Uterus (tissue), 4 donors: ENCODE results near the gene TIMP3. TPM values are rescaled to one million over a fixed set of nuclear protein-coding genes. Genes with fewer than 3 reads are reported as not detected.

Experiments used
- DNase-seq, 2 donors: peaks; one replicate each; pipeline ENCODE4 v3.0.0-alpha.2; 2019 to 2020
- H3K27ac ChIP-seq, 2 donors: fragments of 200-600 bp; sonication (generic); 1 replicate in 1 of 2; 2 replicates in 1 of 2; pipeline ENCODE4 v1.5.1; 2016 to 2018
- H3K27me3 ChIP-seq, 2 donors: fragments of 200-600 bp; sonication (generic); one replicate each; pipeline ENCODE4 v1.5.1; 2018 to 2019; ENCODE audit warnings: control low read depth in 1 of 2
- H3K36me3 ChIP-seq, 2 donors: fragments of 200-600 bp; sonication (generic); one replicate each; pipeline ENCODE4 v1.5.1; 2019; ENCODE audit warnings: control low read depth in 1 of 2
- H3K4me1 ChIP-seq, 2 donors: fragments of 200-600 bp; sonication (generic); one replicate each; pipeline ENCODE4 v1.5.1; 2018 to 2019; ENCODE audit warnings: control low read depth in 1 of 2
- H3K4me3 ChIP-seq, 2 donors: fragments of 200-600 bp; sonication (generic); 1 replicate in 1 of 2; 2 replicates in 1 of 2; pipeline ENCODE4 v1.5.1; 2018 to 2019; ENCODE audit warnings: mild to moderate bottlenecking in 1 of 2
- H3K9me3 ChIP-seq, 2 donors: fragments of 200-600 bp; sonication (generic); one replicate each; pipeline ENCODE4 v1.5.1; 2019; ENCODE audit warnings: control low read depth in 1 of 2
- POLR2A ChIP-seq, 2 donors: fragments of 450-650 bp; IDR thresholded peaks; one replicate each; pipeline ENCODE4 v1.6.1; 2016; ENCODE audit warnings: antibody characterized with exemption in 2 of 2, mild to moderate bottlenecking in 1 of 2, moderate library complexity in 1 of 2
- intact Hi-C: fragments of 100-400 bp; cut with DNase I; formaldehyde crosslinking; loops from one replicate; pipeline ENCODE4 v1.15.1; 2023; ENCODE audit warnings: low total_unique reads
- total RNA-seq, 4 donors: library from RNA; depleted of rRNA in 3 of 4; stranded (reverse); fragments of >200 nt in 3 of 4; gene quantifications; one replicate each; pipeline versions ENCODE4 v1.1.0 to v1.2.4, GENCODE V29; 2014 to 2023
- TF ChIP-seq, protein P1 (sequence below), 4 experiments: fragments of 200-600 bp in 2 of 4; fragments of 450-650 bp in 2 of 4; sonication (generic) in 2 of 4; IDR thresholded peaks; one replicate each; pipeline ENCODE4 v1.5.1; 2016 to 2019; ENCODE audit warnings: antibody characterized with exemption in 4 of 4, mild to moderate bottlenecking in 2 of 4, moderate library complexity in 1 of 4
- donor health status: DM: yes; HTN: yes; CAD: no.

Gene TIMP3
- total RNA-seq, 4 donors from 2014 or later = 192 to 702 (median 423) TPM

DNA sequence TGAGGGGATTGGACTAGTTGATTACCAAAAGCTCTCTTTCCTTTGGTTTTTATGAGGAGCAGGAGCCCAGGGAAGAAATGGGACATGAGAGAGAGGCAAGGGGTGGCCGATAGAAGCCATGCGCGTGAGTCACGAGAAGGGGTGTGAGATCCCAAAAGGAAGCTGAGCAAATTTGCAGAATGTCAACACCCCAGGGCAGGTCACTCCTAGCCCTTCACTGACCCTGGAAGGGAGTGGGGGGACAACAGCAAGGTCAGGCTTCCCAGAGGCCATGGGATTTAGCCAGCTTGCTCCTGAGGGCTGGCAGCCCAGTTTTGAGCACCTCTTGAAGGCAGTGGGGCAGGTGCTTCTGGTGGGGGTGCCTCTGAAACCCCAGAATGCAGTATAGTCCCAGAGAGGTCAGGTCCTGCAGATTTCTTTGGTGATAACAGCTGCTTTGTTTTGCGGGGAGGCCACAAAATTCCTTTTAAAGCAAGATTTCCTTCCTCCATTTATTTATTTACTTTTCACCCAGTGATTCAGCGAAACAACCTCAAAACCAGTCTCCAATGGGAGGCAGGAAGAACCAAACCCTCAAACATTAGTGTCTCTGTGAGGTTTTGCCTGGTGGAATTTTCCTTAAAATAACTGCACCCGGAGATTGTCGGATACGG is 40.1 kb upstream of the TIMP3 start:
- TF ChIP-seq, protein P1, sequence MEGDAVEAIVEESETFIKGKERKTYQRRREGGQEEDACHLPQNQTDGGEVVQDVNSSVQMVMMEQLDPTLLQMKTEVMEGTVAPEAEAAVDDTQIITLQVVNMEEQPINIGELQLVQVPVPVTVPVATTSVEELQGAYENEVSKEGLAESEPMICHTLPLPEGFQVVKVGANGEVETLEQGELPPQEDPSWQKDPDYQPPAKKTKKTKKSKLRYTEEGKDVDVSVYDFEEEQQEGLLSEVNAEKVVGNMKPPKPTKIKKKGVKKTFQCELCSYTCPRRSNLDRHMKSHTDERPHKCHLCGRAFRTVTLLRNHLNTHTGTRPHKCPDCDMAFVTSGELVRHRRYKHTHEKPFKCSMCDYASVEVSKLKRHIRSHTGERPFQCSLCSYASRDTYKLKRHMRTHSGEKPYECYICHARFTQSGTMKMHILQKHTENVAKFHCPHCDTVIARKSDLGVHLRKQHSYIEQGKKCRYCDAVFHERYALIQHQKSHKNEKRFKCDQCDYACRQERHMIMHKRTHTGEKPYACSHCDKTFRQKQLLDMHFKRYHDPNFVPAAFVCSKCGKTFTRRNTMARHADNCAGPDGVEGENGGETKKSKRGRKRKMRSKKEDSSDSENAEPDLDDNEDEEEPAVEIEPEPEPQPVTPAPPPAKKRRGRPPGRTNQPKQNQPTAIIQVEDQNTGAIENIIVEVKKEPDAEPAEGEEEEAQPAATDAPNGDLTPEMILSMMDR (IDR thresholded peaks at IDR 0.05) = no peak
- TF ChIP-seq POLR2A (IDR thresholded peaks at IDR 0.05) = no peak
- H3K9me3 ChIP-seq = no peaks in the 10 kb centered on the region
- H3K4me1 ChIP-seq = no peaks in the 10 kb centered on the region
- intact Hi-C loops = no loop called here
- H3K27me3 ChIP-seq = no peaks in the 10 kb centered on the region
- H3K4me3 ChIP-seq = no peak overlapping the region
- H3K36me3 ChIP-seq = no peaks in the 10 kb centered on the region
- peak overlapping the region; percentile 42 to 61 for H3K27ac ChIP-seq
- no peak for DNase-seq

DNA sequence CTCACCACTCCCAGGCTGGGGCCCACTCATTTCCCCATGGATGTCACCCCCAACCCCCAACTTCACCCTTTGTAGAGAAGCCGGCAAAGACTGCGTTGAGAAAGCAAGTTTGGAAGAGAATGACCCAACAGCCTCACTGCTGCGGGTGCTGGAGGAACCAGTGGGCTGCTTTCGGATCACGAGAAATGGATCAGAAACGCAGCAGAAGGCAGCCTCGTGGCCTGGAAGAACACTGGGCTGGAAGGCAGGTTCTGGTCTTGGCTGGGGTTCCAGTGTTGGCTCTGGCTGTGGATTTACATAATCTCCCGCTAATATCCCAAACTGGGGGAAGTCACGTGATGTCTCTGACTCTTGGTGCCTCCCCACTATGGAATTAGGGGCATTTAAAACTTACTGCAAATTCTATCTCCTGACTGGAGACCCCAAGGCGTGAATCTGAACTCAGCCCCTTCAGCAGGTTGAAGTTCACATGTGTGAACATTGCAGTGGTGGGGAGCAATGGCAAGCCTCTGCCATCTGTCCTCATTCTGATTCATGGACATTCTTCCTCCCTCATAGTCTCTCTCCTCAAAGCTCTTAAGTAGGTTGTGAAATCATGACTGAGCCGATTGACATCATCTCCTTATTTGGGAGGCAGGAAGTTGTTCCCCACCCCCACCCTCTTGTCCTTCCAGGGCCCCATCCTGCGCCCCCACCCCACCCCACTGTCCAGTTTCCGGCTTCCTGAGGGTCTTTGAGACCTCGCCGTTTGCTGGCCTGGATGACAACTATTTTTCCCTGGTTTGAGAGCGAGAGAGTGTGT is 37.0 kb upstream of the TIMP3 start:
- DNase-seq = peak; percentile 73 to 84
- Histone ChIP-seq H3K4me3 (no peak overlapping the region), H3K27ac (peak overlapping the region; percentile 65 to 71), H3K4me1 (no peaks in the 10 kb centered on the region), H3K27me3 (no peaks in the 10 kb centered on the region), H3K36me3 (no peaks in the 10 kb centered on the region), H3K9me3 (no peaks in the 10 kb centered on the region)
- TF ChIP-seq, protein P1 (IDR thresholded peaks at IDR 0.05) = no peak
- TF ChIP-seq POLR2A (IDR thresholded peaks at IDR 0.05) = no peak
- intact Hi-C loops = no loop called here

DNA sequence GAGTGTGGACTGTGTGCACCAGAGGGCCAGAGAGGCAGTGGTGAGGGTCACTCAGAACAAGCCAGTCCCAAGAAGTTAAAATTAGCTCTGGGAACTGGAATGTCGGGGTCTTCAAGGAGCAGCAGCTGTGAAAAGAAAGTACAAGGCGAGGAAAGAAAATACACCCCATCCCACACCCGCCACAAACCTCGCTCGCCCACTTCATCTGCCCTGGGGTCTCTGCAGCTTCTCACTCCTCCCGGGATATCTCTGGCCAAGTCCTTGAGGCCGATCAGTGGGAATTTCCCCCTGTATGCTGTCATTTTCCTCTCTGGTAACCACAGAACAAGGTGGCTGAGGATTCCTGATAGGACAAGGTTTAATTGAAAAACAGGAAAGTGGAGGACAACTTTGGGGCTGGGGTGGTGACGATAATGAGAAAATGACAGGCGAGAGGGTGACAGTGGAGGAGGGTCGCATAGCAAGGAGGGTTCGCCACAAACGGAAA is 36.3 kb upstream of the TIMP3 start:
- Histone ChIP-seq H3K27ac (peak overlapping the region; percentile 65 to 71), H3K36me3 (no peaks in the 10 kb centered on the region), H3K4me3 (no peak overlapping the region), H3K9me3 (no peaks in the 10 kb centered on the region), H3K27me3 (no peaks in the 10 kb centered on the region), H3K4me1 (no peaks in the 10 kb centered on the region)
- TF ChIP-seq, protein P1 (IDR thresholded peaks at IDR 0.05) = no peak
- no peak for TF ChIP-seq POLR2A (IDR thresholded peaks at IDR 0.05)
- DNase-seq = no peak
- intact Hi-C loops = no loop called here

DNA sequence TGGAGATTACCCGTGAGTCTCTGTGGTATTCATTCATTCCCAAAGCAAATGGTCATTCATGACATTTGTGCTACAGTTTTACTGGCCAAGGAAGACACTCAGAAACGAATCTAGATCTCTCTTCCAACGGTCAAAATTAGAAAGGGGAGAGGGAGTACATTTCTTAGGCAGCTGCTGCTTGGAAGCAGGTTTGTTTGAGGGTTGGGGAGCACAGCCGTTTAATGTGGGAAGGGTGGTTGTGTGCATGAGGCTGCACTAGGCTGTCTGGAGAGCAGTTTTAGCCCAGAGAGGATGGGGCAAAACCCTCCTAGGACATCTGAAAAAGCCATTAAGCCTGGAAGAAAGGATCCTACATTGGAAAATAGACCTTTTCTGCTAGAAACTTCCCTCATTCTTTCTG is 29.7 kb upstream of the TIMP3 start:
- Histone ChIP-seq H3K9me3 (no peaks in the 10 kb centered on the region), H3K4me3 (no peak overlapping the region), H3K4me1 (no peaks in the 10 kb centered on the region), H3K36me3 (no peaks in the 10 kb centered on the region), H3K27me3 (no peaks in the 10 kb centered on the region), H3K27ac (peak overlapping the region in 1 of 2 donors; percentile 0)
- TF ChIP-seq POLR2A (IDR thresholded peaks at IDR 0.05) = no peak
- TF ChIP-seq, protein P1 (IDR thresholded peaks at IDR 0.05) = no peak
- DNase-seq = no peak
- intact Hi-C loops = no loop called here

DNA sequence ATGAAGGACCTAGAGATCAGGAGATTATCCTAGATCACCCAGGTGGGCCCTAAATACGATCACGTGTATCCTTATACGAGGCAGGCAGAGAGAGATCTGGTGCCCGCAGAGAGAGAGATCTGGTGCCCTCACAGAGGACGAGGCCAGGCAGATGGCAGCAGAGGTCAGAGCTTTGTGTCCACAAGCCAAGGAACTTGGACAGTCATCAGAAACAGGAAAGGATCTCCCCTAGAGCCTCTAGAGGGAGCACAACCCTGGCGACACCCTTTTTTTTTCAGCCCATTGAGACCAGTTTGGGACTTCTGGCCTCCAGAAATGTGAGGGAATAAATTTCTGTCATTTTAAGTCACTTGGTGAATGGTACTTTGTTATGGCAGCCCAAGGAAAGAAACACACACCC is 25.5 kb upstream of the TIMP3 start:
- intact Hi-C loops = no loop called here
- TF ChIP-seq, protein P1 (IDR thresholded peaks at IDR 0.05) = no peak
- TF ChIP-seq POLR2A (IDR thresholded peaks at IDR 0.05) = no peak
- H3K4me1 ChIP-seq = no peaks in the 10 kb centered on the region
- H3K27ac ChIP-seq = no peak overlapping the region
- H3K9me3 ChIP-seq = no peaks in the 10 kb centered on the region
- H3K4me3 ChIP-seq = no peak overlapping the region
- DNase-seq = no peak
- no peaks in the 10 kb centered on the region for H3K36me3 ChIP-seq
- H3K27me3 ChIP-seq = no peaks in the 10 kb centered on the region
